Colon (tissue), 2 donors: ENCODE measurements around the gene XK.

Experiments used
- FAIRE-seq: peaks from 2 replicates; lab custom pipeline; 2012; peaks lifted over from hg19 to GRCh38; lab: Jason Lieb, UNC
- donor health status: control.
- donor health status: control.

XK gene

GRCh38 chrX:37679230-37679629, 6.4 kb upstream of the XK start:
- FAIRE-seq, result no peak

DNA sequence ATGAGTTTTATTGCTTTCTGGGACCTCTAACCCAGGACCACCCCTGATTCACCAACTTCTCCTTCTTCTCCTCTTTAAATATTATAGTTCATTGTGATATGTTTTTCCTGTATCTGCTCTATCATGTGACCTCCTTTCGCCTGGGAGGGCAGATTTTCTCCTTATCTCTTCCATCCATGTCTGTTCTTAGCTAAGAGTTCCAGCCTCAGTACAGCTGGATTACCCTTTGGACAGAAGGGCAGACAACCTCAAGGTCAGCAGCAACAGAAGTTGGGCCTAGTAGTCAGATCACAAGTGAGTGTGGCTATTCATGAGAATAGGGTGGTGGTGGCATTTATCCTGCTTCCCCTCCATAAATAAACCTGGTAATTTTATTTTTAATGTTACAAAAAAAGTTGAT, 5.7 kb upstream of the XK start:
- FAIRE-seq, result no peak

DNA sequence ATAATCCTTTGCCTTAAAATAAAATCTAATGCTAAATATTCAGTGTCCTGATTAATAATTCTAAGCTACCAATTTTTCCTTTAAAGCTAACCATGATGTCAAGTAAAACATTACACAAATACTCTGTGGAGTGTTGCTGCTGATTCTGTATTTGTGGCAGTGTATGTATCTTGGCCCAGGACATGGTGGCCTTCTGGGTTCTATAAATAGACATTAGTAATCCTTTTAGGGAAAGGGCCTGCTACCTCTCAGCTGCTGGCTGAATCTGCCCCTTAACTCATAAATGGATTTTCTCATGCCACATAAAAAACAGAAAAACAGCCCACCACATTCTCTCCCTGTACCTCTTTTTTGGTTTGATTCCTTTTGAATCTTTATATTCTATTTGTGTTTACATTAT, 1.2 kb upstream of the XK start:
- FAIRE-seq, result peak; percentile 77

DNA sequence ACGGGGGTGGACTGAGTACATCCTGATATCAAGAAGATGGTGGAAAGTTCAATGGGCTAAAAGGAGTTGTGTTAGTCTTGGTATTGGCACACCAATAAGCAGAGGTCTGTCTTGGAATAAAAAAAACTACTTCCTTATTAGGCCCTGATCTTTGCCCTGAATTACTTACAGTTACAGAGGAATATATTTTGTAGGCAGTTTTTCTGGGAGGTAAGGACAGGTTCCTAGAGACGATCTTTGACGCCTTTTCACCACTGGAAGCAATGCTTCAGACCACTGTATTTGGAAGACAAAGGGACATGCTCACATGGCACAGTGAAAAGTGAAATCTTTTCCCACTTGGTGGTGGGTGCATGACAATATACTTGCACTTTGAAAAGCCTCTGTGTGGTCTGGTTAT, 618 bp upstream of the XK start:
- no peak for FAIRE-seq

- no peak for FAIRE-seq
Measured at GRCh38 chrX:37686369-37686995, 891 bp downstream of the XK start.

- FAIRE-seq, result peak; percentile 71
Measured at GRCh38 chrX:37686996-37687395, 1.4 kb downstream of the XK start.

DNA sequence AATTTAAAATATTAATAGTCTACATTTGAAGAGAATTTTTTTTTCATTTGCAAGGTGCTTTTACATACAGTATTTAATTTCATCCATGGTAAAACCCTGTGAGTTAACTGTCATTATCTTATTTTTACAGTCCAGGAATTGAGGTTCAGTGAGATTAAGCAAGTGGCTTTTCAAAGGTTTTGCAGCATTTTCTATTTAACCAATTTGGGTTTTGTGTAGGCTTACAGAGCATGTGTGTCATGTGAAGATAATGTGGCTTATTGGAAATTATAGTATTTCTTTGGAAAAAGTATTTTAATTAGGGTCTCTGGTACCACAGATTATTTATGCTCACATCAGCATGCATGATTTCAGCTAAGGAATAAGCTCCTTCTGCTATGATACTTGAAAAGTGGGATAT, 4.5 kb downstream of the XK start:
- no peak for FAIRE-seq

GRCh38 chrX:37692918-37693317, 7.3 kb downstream of the XK start:
- FAIRE-seq, result peak; percentile 79

DNA sequence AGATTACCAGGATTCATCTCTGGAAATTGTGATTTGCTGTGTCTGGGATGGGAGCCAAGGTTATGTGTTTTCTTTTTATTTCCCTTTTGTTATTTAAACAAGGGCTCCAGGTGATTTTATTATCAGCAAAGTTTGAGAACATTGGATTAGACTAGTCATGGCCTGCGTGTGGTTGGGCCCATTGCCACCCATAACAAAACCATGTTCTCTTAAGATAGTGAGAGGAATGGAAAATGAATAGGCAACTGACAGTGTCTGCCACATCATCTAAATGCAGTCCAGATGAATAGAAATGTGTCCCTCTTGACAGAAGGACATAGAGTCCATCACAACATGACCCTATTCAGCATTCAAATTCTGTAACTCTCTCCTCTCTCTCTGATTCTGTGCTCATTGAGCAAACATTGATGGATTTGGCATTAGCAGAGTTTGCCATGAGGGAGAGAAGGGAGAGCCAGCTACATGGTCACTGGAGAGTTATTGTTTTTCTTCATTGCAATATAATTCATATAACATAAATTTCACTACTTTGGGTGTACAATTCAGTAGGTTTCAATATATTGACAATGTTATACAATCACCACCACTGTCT, 11.7 kb downstream of the XK start:
- no peak for FAIRE-seq

DNA sequence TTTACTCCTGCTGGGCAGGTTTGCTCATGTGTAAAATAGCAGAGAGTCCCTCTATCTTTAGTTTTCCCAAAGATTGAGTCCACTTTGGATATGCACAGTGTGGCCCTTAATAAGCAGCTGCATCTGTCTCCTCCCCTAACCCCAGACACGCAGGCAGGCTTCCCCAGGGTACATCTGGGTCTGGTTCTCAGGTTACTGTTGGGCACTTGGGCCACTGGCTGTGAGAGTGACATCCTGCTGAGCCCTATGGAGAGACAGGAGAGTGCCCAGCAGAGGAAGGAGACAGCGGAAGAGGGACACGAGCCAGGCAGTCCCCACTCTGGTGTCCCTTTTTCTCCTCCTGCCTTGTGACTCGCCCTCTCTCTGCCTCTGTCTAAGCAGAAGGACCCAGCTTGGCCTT, 16.0 kb downstream of the XK start:
- FAIRE-seq, result no peak

GRCh38 chrX:37711991-37712390, 26.4 kb downstream of the XK start:
- FAIRE-seq, result no peak

DNA sequence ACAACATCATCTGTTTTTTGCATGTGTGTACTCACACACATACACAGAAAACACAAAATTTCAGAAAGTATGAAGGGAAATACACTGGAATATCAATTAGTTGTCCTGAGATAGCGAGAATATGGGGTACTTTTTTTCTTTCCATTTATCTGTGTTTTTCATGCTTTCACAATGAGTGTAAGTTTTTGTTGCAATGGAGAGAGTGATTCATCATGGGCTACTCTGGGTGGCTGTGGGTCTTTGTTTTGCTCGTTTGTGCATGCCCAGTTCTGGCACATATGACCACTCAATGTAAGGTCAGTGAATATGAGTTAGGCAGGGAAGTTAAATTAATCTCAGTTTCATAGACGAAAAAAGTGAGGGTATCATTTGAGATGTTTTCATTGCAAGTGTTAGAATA, 26.9 kb downstream of the XK start:
- peak; percentile 45 for FAIRE-seq

DNA sequence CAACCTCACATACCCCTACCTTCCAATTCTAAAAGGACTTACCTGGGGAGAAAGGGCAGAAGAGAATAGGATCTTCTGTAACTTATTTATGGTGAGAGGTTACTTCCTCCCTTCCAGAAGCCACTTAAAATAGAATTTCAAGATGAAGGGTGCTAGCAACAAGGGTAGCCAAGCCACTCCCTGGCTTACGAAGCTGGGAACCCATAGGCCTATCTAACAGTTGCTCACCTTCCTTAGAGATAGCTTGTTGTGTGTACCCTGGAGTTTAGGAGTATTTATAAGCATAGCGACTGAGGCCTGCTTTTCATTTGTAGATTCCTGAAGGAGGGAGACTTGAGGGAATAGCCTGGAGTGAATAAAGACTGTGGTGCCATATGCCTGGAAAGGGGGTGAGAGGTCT, 28.9 kb downstream of the XK start:
- no peak for FAIRE-seq

DNA sequence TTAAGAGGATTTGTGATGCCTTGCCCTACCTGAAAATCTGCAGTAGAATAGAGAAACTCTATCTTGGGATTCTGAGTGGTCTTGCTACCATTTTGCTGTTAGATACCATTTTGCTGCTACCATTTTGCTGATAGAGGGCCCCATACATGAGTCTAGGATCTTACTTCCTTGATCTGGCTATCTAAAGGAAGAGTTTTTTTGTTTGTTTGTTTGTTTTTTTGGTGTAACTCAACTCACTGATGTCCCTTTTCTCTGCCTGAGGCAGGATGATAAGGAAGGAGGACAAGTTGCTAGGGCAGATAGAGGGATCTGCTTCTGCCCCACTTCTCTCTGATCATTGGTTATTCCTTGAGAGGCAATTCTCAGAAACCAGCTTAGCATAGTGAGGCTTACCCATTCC, 31.0 kb downstream of the XK start:
- FAIRE-seq, result no peak

DNA sequence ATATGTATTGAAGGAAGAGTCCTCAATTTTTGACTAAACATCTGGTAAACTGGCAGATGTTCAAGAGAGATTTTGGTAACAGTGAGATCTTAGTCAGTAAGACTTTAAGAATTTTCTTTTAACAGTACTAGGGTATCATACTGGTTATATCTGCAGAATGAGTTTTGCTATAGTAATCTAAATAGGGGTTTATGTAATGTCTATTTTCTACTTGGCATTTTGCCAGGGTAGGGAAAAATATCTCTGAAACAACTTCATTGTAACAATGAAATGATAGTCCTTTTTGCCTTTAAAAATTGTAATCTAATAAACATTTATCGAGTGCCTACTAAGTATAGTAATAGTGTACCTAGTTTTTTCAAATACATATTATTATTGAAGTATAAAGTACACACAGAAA, 32.1 kb downstream of the XK start:
- peak; percentile 57 for FAIRE-seq

DNA sequence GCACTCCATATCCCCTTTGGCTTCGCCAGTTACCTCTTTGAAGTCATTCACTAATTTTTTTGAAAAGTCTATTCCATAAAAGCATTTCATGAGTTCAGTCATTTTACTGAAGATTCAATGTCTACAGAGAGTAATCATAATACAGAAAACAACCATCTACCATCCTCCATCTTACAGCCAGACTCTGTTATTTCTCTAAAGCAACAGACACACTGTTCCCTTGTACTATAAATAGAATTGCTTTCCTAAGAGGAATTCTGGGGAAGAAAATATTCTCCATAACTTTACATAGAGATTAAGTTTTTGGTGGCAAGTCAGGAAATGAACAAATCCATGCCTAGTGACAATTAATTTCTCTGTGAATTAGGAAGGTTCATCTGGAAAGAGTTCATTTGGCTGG, 37.0 kb downstream of the XK start:
- FAIRE-seq, result peak; percentile 53

- no peak for FAIRE-seq
Measured at GRCh38 chrX:37726346-37726745, 40.8 kb downstream of the XK start.

GRCh38 chrX:37745354-37745753, 59.8 kb downstream of the XK start:
- FAIRE-seq, result peak; percentile 96

- no peak for FAIRE-seq
Measured at GRCh38 chrX:37745835-37746217, 60.2 kb downstream of the XK start.

DNA sequence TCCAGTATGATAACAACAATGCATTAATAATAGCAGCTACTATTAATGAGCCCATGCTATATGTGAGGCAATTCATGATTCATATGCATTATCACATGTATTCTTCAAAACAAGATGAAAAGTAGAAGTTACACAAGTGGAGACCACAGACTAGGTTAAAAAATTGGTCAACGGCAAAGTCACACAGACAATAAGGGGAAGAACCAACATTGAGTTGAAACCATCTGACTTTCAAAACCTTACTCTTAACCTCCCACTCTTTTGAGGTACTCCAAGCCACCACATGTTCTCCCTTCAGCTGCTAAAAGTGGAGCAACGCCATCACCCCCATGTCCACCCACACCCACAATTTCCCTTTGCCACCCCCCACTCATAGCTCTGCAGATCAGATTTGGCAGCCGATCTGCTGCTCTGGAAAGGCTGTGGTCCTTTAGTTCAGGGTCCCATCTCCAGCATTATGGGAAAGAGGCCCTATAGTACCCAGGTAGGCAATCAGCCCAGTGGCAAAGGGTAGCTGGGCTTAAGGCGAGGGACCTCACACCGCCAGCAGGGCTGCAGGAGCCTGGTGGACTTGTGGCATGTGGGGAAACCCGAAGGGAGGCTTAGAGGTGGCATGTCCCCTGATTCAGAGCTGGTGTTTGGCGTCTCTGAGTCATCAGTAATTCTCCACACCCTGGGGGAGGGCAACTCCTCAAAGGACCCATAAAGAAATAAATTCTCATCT, 60.8 kb downstream of the XK start:
- FAIRE-seq, result no peak

DNA sequence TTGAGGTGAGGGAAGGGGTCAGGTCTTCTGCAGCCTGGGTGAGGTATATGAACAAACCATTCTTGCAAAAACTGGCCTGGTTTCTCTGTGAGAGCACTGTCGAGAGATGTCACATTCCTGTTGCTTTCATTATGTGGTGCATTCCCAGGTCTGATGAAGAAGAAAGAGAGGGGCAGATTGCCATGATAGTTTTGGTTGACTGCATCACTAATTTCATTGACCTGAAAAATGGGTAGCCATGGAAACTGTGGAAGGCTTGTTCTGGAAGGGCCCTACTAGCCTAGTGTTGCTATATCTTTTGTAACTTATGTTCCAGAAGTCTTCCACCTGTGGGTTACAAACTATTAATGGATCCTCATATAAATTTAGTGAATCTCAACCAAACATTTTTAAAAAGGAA, 61.4 kb downstream of the XK start:
- no peak for FAIRE-seq

GRCh38 chrX:37752281-37752680, 66.7 kb downstream of the XK start:
- FAIRE-seq, result no peak

GRCh38 chrX:37752936-37753335, 67.3 kb downstream of the XK start:
- FAIRE-seq, result no peak

DNA sequence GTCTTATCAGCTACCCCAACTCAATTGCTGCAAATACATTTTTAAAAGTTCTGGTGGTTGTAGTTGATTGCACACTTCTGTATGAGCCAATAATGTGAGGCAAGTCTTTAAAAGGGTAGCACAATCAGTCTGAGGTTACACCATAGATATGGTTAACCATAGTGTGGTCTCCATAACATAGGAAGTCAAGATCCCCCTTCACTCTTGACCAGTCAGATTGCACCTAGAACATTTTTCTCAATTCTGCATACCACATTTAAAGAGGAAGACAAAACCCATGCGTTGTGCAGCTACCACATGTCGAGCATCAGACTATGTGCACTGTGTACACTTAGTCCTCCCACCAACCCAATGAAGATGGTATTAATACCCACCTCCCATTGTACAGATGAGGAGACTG, 67.8 kb downstream of the XK start:
- FAIRE-seq, result no peak
